Activated T-helper 17 cell treated with anti-CD3 and anti-CD28 coated beads, Interleukin-2, amount 50 U/mL, for 72 hours (primary cell): ENCODE data around the gene MYEOV. TPM values are rescaled to one million over a fixed set of nuclear protein-coding genes. Genes with fewer than 3 reads are reported as not detected.

Experiments
- ATAC-seq: fragments of 150-1000 bp; cut with Tn5 transposase; replicated peaks from 2 replicates; pipeline ENCODE4 v1.10.0; 2021; ENCODE audit warnings: mild to moderate bottlenecking, moderate library complexity
- H3K27ac Mint-ChIP-seq: one replicate; pipeline ENCODE4 v1.8.0; 2022; ENCODE audit warnings: mixed read lengths
- H3K27me3 Mint-ChIP-seq: one replicate; pipeline ENCODE4 v1.8.0; 2022; ENCODE audit warnings: mixed read lengths
- H3K36me3 Mint-ChIP-seq: one replicate; pipeline ENCODE4 v1.8.0; 2022; ENCODE audit warnings: low read depth, mild to moderate bottlenecking, mixed read lengths
- H3K4me1 Mint-ChIP-seq: one replicate; pipeline ENCODE4 v1.8.0; 2022; ENCODE audit warnings: mixed read lengths
- H3K4me3 Mint-ChIP-seq: one replicate; pipeline ENCODE4 v1.8.0; 2022; ENCODE audit warnings: mild to moderate bottlenecking, mixed read lengths
- H3K9me3 Mint-ChIP-seq: one replicate; pipeline ENCODE4 v1.8.0; 2022; ENCODE audit warnings: mixed read lengths
- total RNA-seq, 2 donors: library from RNA; stranded (reverse); gene quantifications; one replicate each; pipeline ENCODE4 v1.2.3, GENCODE V29; 2022

The MYEOV gene
- total RNA-seq, 2 donors from 2014 or later = 0.82 TPM; not detected in 1

GRCh38 chr11:69259096-69259495 lies 34.9 kb upstream of the MYEOV start:
- H3K4me1 Mint-ChIP-seq = peaks cover 6% of the 10 kb centered on the region
- ATAC-seq = no peak
- no peak overlapping the region for H3K4me3 Mint-ChIP-seq
- peaks cover 14% of the 10 kb centered on the region for H3K9me3 Mint-ChIP-seq
- peaks cover 18% of the 10 kb centered on the region for H3K27me3 Mint-ChIP-seq
- H3K36me3 Mint-ChIP-seq = no peaks in the 10 kb centered on the region
- no peak overlapping the region for H3K27ac Mint-ChIP-seq

GRCh38 chr11:69260622-69261021 lies 33.3 kb upstream of the MYEOV start:
- no peak for ATAC-seq
- H3K9me3 Mint-ChIP-seq = peaks cover 13% of the 10 kb centered on the region
- no peak overlapping the region for H3K27ac Mint-ChIP-seq
- H3K36me3 Mint-ChIP-seq = no peaks in the 10 kb centered on the region
- H3K4me3 Mint-ChIP-seq = no peak overlapping the region
- H3K27me3 Mint-ChIP-seq = peaks cover 8% of the 10 kb centered on the region
- H3K4me1 Mint-ChIP-seq = peaks cover 6% of the 10 kb centered on the region

GRCh38 chr11:69261116-69261515 lies 32.8 kb upstream of the MYEOV start:
- Mint-ChIP-seq H3K9me3 (peaks cover 8% of the 10 kb centered on the region), H3K4me1 (peaks cover 6% of the 10 kb centered on the region), H3K36me3 (no peaks in the 10 kb centered on the region), H3K4me3 (no peak overlapping the region), H3K27me3 (peaks cover 8% of the 10 kb centered on the region), H3K27ac (no peak overlapping the region)
- ATAC-seq = no peak

- no peak for ATAC-seq
- Mint-ChIP-seq H3K27ac (no peak overlapping the region), H3K4me3 (no peak overlapping the region), H3K27me3 (peaks cover 11% of the 10 kb centered on the region), H3K36me3 (no peaks in the 10 kb centered on the region), H3K4me1 (peaks cover 6% of the 10 kb centered on the region), H3K9me3 (peaks cover 7% of the 10 kb centered on the region)
These were observed 30.8 kb upstream of the MYEOV start for GRCh38 chr11:69262918-69263735.

- no peak for ATAC-seq
- Mint-ChIP-seq H3K4me3 (no peak overlapping the region), H3K27me3 (peaks cover 11% of the 10 kb centered on the region), H3K4me1 (peaks cover 6% of the 10 kb centered on the region), H3K9me3 (peaks cover 7% of the 10 kb centered on the region), H3K27ac (no peak overlapping the region), H3K36me3 (no peaks in the 10 kb centered on the region)
These were observed 30.3 kb upstream of the MYEOV start for GRCh38 chr11:69263736-69264052.

GRCh38 chr11:69264486-69264885 lies 29.5 kb upstream of the MYEOV start:
- ATAC-seq = no peak
- Mint-ChIP-seq H3K27me3 (peaks cover 11% of the 10 kb centered on the region), H3K4me3 (no peak overlapping the region), H3K4me1 (peaks cover 6% of the 10 kb centered on the region), H3K36me3 (no peaks in the 10 kb centered on the region), H3K9me3 (peaks cover 7% of the 10 kb centered on the region), H3K27ac (no peak overlapping the region)

- Mint-ChIP-seq H3K4me1 (peaks cover 6% of the 10 kb centered on the region), H3K27ac (no peak overlapping the region), H3K9me3 (peaks cover 7% of the 10 kb centered on the region), H3K36me3 (no peaks in the 10 kb centered on the region), H3K4me3 (no peak overlapping the region), H3K27me3 (peaks cover 11% of the 10 kb centered on the region)
- no peak for ATAC-seq
These were observed 28.7 kb upstream of the MYEOV start for GRCh38 chr11:69265210-69265609.

- no peak overlapping the region for H3K27ac Mint-ChIP-seq
- peaks cover 6% of the 10 kb centered on the region for H3K4me1 Mint-ChIP-seq
- H3K9me3 Mint-ChIP-seq = peaks cover 7% of the 10 kb centered on the region
- no peak for ATAC-seq
- no peaks in the 10 kb centered on the region for H3K36me3 Mint-ChIP-seq
- peaks cover 11% of the 10 kb centered on the region for H3K27me3 Mint-ChIP-seq
- H3K4me3 Mint-ChIP-seq = no peak overlapping the region
These were observed 27.9 kb upstream of the MYEOV start for GRCh38 chr11:69265911-69266510.

- ATAC-seq = no peak
- peaks cover 7% of the 10 kb centered on the region for H3K9me3 Mint-ChIP-seq
- H3K4me1 Mint-ChIP-seq = peaks cover 6% of the 10 kb centered on the region
- H3K27ac Mint-ChIP-seq = no peak overlapping the region
- H3K27me3 Mint-ChIP-seq = peaks cover 11% of the 10 kb centered on the region
- no peak overlapping the region for H3K4me3 Mint-ChIP-seq
- H3K36me3 Mint-ChIP-seq = no peaks in the 10 kb centered on the region
These were observed 26.6 kb upstream of the MYEOV start for GRCh38 chr11:69267395-69267805.

GRCh38 chr11:69268911-69269310 lies 25.0 kb upstream of the MYEOV start:
- H3K4me3 Mint-ChIP-seq = no peak overlapping the region
- H3K9me3 Mint-ChIP-seq = no peaks in the 10 kb centered on the region
- H3K36me3 Mint-ChIP-seq = no peaks in the 10 kb centered on the region
- H3K4me1 Mint-ChIP-seq = no peaks in the 10 kb centered on the region
- no peak overlapping the region for H3K27ac Mint-ChIP-seq
- peaks cover 4% of the 10 kb centered on the region for H3K27me3 Mint-ChIP-seq
- no peak for ATAC-seq

- H3K4me1 Mint-ChIP-seq = no peaks in the 10 kb centered on the region
- no peak overlapping the region for H3K4me3 Mint-ChIP-seq
- no peaks in the 10 kb centered on the region for H3K9me3 Mint-ChIP-seq
- no peak for ATAC-seq
- no peaks in the 10 kb centered on the region for H3K36me3 Mint-ChIP-seq
- peaks cover 3% of the 10 kb centered on the region for H3K27me3 Mint-ChIP-seq
- no peak overlapping the region for H3K27ac Mint-ChIP-seq
These were observed 24.6 kb upstream of the MYEOV start for GRCh38 chr11:69269388-69269787.

- Mint-ChIP-seq H3K4me3 (no peak overlapping the region), H3K9me3 (no peaks in the 10 kb centered on the region), H3K27ac (no peak overlapping the region), H3K4me1 (no peaks in the 10 kb centered on the region), H3K27me3 (peaks cover 3% of the 10 kb centered on the region), H3K36me3 (no peaks in the 10 kb centered on the region)
- no peak for ATAC-seq
These were observed 23.8 kb upstream of the MYEOV start for GRCh38 chr11:69269926-69270697.

- Mint-ChIP-seq H3K27me3 (peaks cover 3% of the 10 kb centered on the region), H3K9me3 (no peaks in the 10 kb centered on the region), H3K4me3 (no peak overlapping the region), H3K36me3 (no peaks in the 10 kb centered on the region), H3K4me1 (no peaks in the 10 kb centered on the region), H3K27ac (no peak overlapping the region)
- no peak for ATAC-seq
These were observed 23.0 kb upstream of the MYEOV start for GRCh38 chr11:69270941-69271340.

GRCh38 chr11:69272055-69272454 lies 21.9 kb upstream of the MYEOV start:
- no peak overlapping the region for H3K27ac Mint-ChIP-seq
- H3K9me3 Mint-ChIP-seq = no peaks in the 10 kb centered on the region
- peaks cover 2% of the 10 kb centered on the region for H3K27me3 Mint-ChIP-seq
- no peaks in the 10 kb centered on the region for H3K36me3 Mint-ChIP-seq
- no peaks in the 10 kb centered on the region for H3K4me1 Mint-ChIP-seq
- ATAC-seq = no peak
- H3K4me3 Mint-ChIP-seq = no peak overlapping the region
